Brain microvascular endothelial cell (primary cell): ENCODE data around the gene PLA1A.

Experiments
- DNase-seq: peaks from one replicate; pipeline ENCODE4 v3.0.0-alpha.2; 2020
- H3K27ac ChIP-seq: fragments of 250-450 bp; sonication (Bioruptor Pico); 2 replicates; pipeline ENCODE4 v1.5.1; 2020; ENCODE audit warnings: mild to moderate bottlenecking, moderate library complexity
- H3K27me3 ChIP-seq: fragments of 250-450 bp; sonication (Bioruptor Pico); replicated peaks from 2 replicates; pipeline ENCODE4 v1.5.1; 2020; ENCODE audit warnings: mild to moderate bottlenecking
- H3K36me3 ChIP-seq: fragments of 250-450 bp; sonication (Bioruptor Pico); replicated peaks from 2 replicates; pipeline ENCODE4 v1.5.1; 2020; ENCODE audit warnings: mild to moderate bottlenecking
- H3K4me3 ChIP-seq: 2 replicates; pipeline ENCODE4 v1.5.1; 2011; ENCODE audit warnings: low read depth, mild to moderate bottlenecking, control low read depth, low read length, moderate library complexity
- CTCF ChIP-seq: IDR thresholded peaks from 2 replicates; pipeline ENCODE4 v1.5.1; 2011; ENCODE audit warnings: low read depth, mild to moderate bottlenecking, moderate library complexity, low read length, control low read depth, inconsistent platforms; ENCODE audit errors: missing control alignments
- in situ Hi-C: cut with HindIII; loops from 2 replicates; pipeline ENCODE4 v1.10.0; 2017; ENCODE audit warnings: low sequenced_read_pairs, low pct_ligation_motif_present

The PLA1A gene

GRCh38 chr3:119630128-119630879, 32.6 kb downstream of the PLA1A start:
- H3K27me3 ChIP-seq: no peaks in the 10 kb centered on the region
- in situ Hi-C loops: no loop called here
- no peak overlapping the region for H3K4me3 ChIP-seq
- DNase-seq: peak; percentile 43
- TF ChIP-seq CTCF: no peak
- H3K27ac ChIP-seq: no peak overlapping the region
- no peaks in the 10 kb centered on the region for H3K36me3 ChIP-seq

- Histone ChIP-seq H3K4me3 (no peak overlapping the region), H3K27me3 (no peaks in the 10 kb centered on the region), H3K36me3 (no peaks in the 10 kb centered on the region), H3K27ac (no peak overlapping the region)
- in situ Hi-C loops: no loop called here
- TF ChIP-seq CTCF: no peak
- DNase-seq: no peak
These were observed 33.2 kb downstream of the PLA1A start for GRCh38 chr3:119630880-119631329.

- H3K4me3 ChIP-seq: no peak overlapping the region
- no peak overlapping the region for H3K27ac ChIP-seq
- in situ Hi-C loops: no loop called here
- no peaks in the 10 kb centered on the region for H3K27me3 ChIP-seq
- no peak for DNase-seq
- no peak for TF ChIP-seq CTCF
- H3K36me3 ChIP-seq: no peaks in the 10 kb centered on the region
These were observed 33.8 kb downstream of the PLA1A start for GRCh38 chr3:119631516-119631915.

- Histone ChIP-seq H3K36me3 (no peaks in the 10 kb centered on the region), H3K27me3 (no peaks in the 10 kb centered on the region), H3K4me3 (no peak overlapping the region), H3K27ac (no peak overlapping the region)
- DNase-seq: no peak
- in situ Hi-C loops: no loop called here
- no peak for TF ChIP-seq CTCF
These were observed 34.5 kb downstream of the PLA1A start for GRCh38 chr3:119632216-119632615.

GRCh38 chr3:119632829-119633228, 35.1 kb downstream of the PLA1A start:
- no peaks in the 10 kb centered on the region for H3K36me3 ChIP-seq
- TF ChIP-seq CTCF: no peak
- no peak for DNase-seq
- no peaks in the 10 kb centered on the region for H3K27me3 ChIP-seq
- no peak overlapping the region for H3K4me3 ChIP-seq
- no peak overlapping the region for H3K27ac ChIP-seq
- in situ Hi-C loops: no loop called here

- DNase-seq: no peak
- Histone ChIP-seq H3K36me3 (no peaks in the 10 kb centered on the region), H3K27ac (no peak overlapping the region), H3K4me3 (no peak overlapping the region), H3K27me3 (no peaks in the 10 kb centered on the region)
- TF ChIP-seq CTCF: no peak
- in situ Hi-C loops: no loop called here
These were observed 38.0 kb downstream of the PLA1A start for GRCh38 chr3:119635719-119636118.
